ENCODE measurements around the gene TGFA. TPM values are rescaled to one million over a fixed set of nuclear protein-coding genes. Genes with fewer than 3 reads are reported as not detected.

The TGFA gene
- total RNA-seq, 1 experiment from 2014 or later: 22.5 TPM

DNA sequence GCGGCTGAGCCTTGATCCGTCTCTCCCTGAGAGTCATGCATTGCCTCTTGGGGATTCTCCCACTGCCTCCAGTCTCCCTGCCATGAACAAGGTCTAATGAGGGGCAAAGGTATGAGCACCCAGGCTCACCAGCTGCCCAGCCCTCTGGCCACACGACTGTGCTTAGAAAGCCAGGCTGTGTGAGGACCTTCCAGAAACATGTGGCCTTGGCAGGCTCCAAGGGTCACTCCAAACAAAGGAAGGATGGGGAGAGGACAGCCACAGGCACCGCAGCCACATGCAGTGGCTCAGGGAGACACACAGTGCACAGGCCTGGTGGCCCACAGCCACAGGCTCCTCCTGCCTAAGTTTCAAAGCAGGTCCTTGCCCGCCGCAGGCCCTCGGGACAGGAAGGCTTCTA is 35.8 kb downstream of the TGFA start:
- Mint-ChIP-seq H3K27ac (ENCODE audit: low read depth, unreplicated experiment) (no peak overlapping the region), H3K36me3 (ENCODE audit: insufficient read depth, unreplicated experiment) (peaks cover 6% of the 10 kb centered on the region), H3K4me1 (ENCODE audit: insufficient read depth, unreplicated experiment) (peaks cover 38% of the 10 kb centered on the region), H3K27me3 (ENCODE audit: insufficient read depth, unreplicated experiment) (no peaks in the 10 kb centered on the region), H3K4me3 (ENCODE audit: unreplicated experiment) (no peak overlapping the region), H3K9me3 (ENCODE audit: unreplicated experiment) (no peaks in the 10 kb centered on the region)
- intact Hi-C loops (cut with micrococcal nuclease): no loop called here
- ChIA-PET POLR2A (no interaction called here), CTCF (interaction anchor here (0.6 kb wide), 1 partner anchor 478 kb away, joined by 3 read pairs; no protein-coding TSS in a partner anchor)
- DNase-seq (ENCODE audit: unreplicated experiment): no peak
- TF ChIP-seq, protein P1, sequence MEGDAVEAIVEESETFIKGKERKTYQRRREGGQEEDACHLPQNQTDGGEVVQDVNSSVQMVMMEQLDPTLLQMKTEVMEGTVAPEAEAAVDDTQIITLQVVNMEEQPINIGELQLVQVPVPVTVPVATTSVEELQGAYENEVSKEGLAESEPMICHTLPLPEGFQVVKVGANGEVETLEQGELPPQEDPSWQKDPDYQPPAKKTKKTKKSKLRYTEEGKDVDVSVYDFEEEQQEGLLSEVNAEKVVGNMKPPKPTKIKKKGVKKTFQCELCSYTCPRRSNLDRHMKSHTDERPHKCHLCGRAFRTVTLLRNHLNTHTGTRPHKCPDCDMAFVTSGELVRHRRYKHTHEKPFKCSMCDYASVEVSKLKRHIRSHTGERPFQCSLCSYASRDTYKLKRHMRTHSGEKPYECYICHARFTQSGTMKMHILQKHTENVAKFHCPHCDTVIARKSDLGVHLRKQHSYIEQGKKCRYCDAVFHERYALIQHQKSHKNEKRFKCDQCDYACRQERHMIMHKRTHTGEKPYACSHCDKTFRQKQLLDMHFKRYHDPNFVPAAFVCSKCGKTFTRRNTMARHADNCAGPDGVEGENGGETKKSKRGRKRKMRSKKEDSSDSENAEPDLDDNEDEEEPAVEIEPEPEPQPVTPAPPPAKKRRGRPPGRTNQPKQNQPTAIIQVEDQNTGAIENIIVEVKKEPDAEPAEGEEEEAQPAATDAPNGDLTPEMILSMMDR (IDR thresholded peaks at IDR 0.05; ENCODE audit: unreplicated experiment): no peak
- no TSS peak for BruUV-seq (replicated peaks)

DNA sequence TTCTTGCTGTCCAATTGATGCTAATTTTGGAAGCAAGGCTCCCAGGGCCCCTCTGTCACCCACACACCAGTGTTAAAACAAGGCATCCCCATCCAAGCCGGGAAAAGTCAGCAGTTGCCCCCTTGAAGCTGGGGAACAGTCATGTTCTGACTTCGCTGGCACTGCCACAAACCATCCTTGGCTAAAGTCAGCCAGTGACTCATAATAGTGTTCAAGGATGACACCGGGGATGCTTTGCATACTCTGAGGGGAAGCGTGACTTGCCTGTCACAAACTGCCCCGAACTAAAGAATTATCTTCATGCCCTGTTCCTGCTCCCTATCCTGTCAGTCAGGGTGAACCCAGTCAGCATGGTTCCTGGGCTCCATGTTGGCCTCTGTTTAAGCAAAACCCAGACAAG is 37.0 kb downstream of the TGFA start:
- ChIA-PET POLR2A (interaction anchor here (1.1 to 2.1 kb wide), 2 partner anchors 8 to 36 kb away, joined by 3 to 12 read pairs; partner anchors contain the start of gene TGFA), CTCF (interaction anchor here (0.6 kb wide), 1 partner anchor 212 kb away, joined by 4 read pairs; no protein-coding TSS in a partner anchor)
- BruUV-seq (replicated peaks): no TSS peak
- DNase-seq (ENCODE audit: unreplicated experiment): peak; percentile 53
- Mint-ChIP-seq H3K4me3 (ENCODE audit: unreplicated experiment) (no peak overlapping the region), H3K27me3 (ENCODE audit: insufficient read depth, unreplicated experiment) (no peaks in the 10 kb centered on the region), H3K27ac (ENCODE audit: low read depth, unreplicated experiment) (peak overlapping the region; percentile 23), H3K36me3 (ENCODE audit: insufficient read depth, unreplicated experiment) (peaks cover 14% of the 10 kb centered on the region), H3K9me3 (ENCODE audit: unreplicated experiment) (no peaks in the 10 kb centered on the region), H3K4me1 (ENCODE audit: insufficient read depth, unreplicated experiment) (peaks cover 38% of the 10 kb centered on the region)
- intact Hi-C loops (cut with micrococcal nuclease): no loop called here
- TF ChIP-seq, protein P1 (IDR thresholded peaks at IDR 0.05; ENCODE audit: unreplicated experiment): no peak

DNA sequence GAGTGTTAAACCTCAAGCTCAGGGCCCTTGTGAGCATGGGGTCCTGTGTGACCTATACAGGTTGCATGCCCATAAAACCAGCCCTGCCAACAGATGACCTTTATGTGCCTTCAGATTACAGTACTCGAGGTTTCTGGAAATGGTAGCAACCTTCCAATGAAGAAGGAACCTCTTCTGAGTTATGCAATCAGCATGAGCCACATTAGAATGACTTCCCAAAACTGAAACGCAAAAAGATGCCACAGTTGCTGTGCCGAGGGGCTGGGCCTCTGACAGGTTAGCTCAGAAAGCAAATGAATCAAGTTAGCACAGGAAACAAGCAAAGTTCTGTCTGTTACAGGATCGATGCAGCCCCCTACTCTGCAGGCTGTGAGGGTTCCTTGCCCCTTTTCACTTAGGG is 37.7 kb downstream of the TGFA start:
- Mint-ChIP-seq H3K4me1 (ENCODE audit: insufficient read depth, unreplicated experiment) (peaks cover 36% of the 10 kb centered on the region), H3K27ac (ENCODE audit: low read depth, unreplicated experiment) (no peak overlapping the region), H3K4me3 (ENCODE audit: unreplicated experiment) (no peak overlapping the region), H3K36me3 (ENCODE audit: insufficient read depth, unreplicated experiment) (peaks cover 14% of the 10 kb centered on the region), H3K27me3 (ENCODE audit: insufficient read depth, unreplicated experiment) (no peaks in the 10 kb centered on the region), H3K9me3 (ENCODE audit: unreplicated experiment) (no peaks in the 10 kb centered on the region)
- DNase-seq (ENCODE audit: unreplicated experiment): peak; percentile 37
- no TSS peak for BruUV-seq (replicated peaks)
- intact Hi-C loops (cut with micrococcal nuclease): no loop called here
- ChIA-PET CTCF (interaction anchor here (0.6 to 0.8 kb wide), 3 partner anchors 102 to 212 kb away, joined by 3 to 4 read pairs (median 4); no protein-coding TSS in a partner anchor), POLR2A (interaction anchor here (0.6 to 2.9 kb wide), 5 partner anchors 8 to 763 kb away, joined by 3 to 12 read pairs (median 3); partner anchors contain the start of gene TGFA)
- TF ChIP-seq, protein P1 (IDR thresholded peaks at IDR 0.05; ENCODE audit: unreplicated experiment): no peak

DNA sequence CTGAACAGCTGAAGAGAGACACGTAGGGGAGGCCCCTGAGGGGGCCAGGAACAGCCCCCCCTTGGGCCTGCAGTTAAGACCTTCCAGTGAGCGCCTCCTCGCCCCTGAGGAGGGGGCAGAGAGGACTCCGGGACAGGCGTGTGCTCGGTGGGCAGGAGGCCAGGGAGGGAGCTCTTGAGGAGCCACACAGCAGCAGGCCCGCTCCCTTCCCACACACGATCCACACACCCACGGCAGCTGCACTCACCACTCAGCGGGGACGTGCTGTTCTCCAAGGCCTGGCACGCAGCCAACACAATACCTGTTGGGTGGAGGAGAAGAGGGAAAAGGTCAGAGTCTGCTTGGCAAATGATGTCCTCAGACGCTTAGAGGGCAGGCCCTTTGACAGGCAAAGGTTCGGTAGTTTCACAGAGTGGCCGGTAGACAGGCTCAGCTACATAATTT is 39.0 kb downstream of the TGFA start:
- Mint-ChIP-seq H3K4me1 (ENCODE audit: insufficient read depth, unreplicated experiment) (peaks cover 41% of the 10 kb centered on the region), H3K36me3 (ENCODE audit: insufficient read depth, unreplicated experiment) (peaks cover 20% of the 10 kb centered on the region), H3K9me3 (ENCODE audit: unreplicated experiment) (no peaks in the 10 kb centered on the region), H3K27me3 (ENCODE audit: insufficient read depth, unreplicated experiment) (no peaks in the 10 kb centered on the region), H3K27ac (ENCODE audit: low read depth, unreplicated experiment) (peak overlapping the region; percentile 23), H3K4me3 (ENCODE audit: unreplicated experiment) (no peak overlapping the region)
- TF ChIP-seq, protein P1 (IDR thresholded peaks at IDR 0.05; ENCODE audit: unreplicated experiment): no peak
- ChIA-PET POLR2A (interaction anchor here (0.6 to 2.9 kb wide), 5 partner anchors 10 to 39 kb away, joined by 3 to 10 read pairs (median 3); partner anchors contain the start of gene TGFA), CTCF (interaction anchor here (0.6 to 0.7 kb wide), 3 partner anchors 133 to 1699 kb away, joined by 3 to 4 read pairs (median 3); no protein-coding TSS in a partner anchor)
- intact Hi-C loops (cut with micrococcal nuclease): no loop called here
- BruUV-seq (replicated peaks): no TSS peak
- peak; percentile 59 for DNase-seq (ENCODE audit: unreplicated experiment)

All from MCF 10A (cell line).